NB4 (cell line): ENCODE results near the gene CBLN1.

Source experiments
- CTCF ChIP-seq: IDR thresholded peaks from one replicate; pipeline ENCODE4 v1.5.1; 2012; ENCODE audit warnings: low read depth, low read length
- POLR2A ChIP-seq: IDR thresholded peaks from 2 replicates; pipeline ENCODE4 v1.6.1; 2011; ENCODE audit warnings: mild to moderate bottlenecking; ENCODE audit not compliant: insufficient read length; ENCODE audit errors: extremely low read depth

GRCh38 chr16:49311823-49312222 lies 30.2 kb upstream of the CBLN1 start:
- TF ChIP-seq CTCF: no peak
- TF ChIP-seq POLR2A: no peak
